GM18861 (cell line): Measurements from ENCODE around the gene COX6B2.

Source experiments
- ATAC-seq: cut with Tn5 transposase; IDR thresholded peaks from one replicate; pipeline ENCODE4 v1.9.1; 2021; ENCODE audit not compliant: unreplicated experiment

COX6B2 gene

DNA sequence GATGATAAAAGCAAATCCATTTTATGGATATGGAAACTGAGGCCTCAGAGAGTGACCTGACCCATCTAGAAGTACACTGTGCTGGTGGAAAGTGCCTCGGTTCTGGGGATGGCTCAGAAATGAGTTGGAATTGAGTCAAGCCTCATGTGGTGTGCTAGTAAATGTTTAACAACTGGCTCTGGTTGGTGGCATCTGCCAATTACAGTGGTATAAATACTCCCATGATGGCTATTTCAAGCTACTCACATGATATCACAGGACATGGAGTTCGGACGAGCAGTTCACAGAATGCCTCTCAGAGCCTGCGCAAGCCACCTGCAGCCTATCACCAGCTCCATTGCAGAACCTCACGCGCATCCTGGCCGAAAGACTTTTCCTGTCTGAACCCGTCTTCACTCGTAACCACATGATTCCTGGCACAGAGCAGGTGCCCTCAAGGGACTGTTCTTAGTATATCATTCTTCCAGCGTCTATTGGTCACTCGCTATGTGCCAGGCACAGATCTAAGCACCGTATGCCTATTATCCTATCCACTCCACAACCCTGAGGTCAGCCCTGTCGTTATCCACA lies 38.5 kb downstream of the COX6B2 start:
- no peak for ATAC-seq

DNA sequence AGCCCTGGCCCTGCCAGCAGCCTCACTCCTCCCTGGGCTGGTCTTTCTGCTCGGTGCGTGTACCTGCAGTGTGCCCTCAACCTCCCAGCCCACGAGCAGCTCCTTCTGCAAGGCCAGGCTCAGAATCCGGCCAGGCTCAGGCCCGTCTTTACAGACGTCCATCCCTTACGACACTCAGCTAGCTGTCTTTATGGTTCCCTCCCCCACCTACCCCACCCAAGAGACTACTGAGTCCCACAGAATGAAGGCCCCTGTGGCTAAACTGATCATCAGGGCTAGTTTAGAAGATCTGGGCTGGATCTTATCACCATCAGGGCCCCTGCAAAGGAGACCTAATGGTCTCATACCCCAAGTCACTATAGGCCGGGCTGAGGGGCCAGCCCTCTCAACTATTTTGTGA lies 40.1 kb downstream of the COX6B2 start:
- ATAC-seq, result no peak

DNA sequence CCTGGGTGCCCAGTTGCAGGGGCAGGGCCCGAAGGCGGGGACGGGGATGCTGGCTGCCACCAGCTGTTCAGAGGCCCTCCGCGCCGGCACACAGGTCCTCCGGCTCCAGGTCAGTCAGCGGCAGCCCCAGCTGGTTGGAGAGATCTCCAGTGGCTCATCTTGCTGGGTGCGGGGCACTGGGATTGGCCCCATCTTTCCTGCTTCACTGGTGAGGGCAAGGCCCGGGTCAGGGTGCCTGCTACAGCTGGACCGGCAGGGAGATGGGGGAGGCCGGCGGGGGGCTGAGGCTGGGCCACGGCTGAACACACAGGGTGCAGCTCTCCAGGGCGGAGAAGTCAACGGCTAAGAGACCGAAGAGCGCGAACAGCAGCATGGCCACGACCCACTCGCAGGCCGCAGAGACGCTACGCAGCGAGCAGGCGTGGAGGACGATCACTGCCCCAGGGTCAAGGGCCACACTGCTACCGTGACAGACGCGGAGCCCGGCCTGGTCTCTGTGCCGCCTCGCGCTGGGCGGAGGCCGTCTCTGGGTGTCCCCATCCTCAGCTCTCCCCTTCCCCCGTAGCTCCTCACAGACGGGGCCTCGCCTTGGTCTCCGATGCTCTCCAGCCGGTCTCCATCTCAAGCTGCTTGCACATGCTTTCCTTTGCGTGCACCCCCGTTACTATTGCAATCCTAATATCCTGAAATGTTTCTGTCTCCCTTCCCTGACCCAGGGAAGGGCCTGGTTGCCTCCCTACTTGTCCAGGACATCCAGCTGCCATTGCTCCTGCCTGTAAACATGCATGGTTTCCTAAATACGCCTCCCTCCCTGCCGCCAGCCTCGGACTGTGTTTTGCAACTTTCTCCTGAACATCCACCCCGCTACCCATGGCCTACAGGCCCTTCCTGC lies 41.7 kb downstream of the COX6B2 start:
- ATAC-seq, result no peak

DNA sequence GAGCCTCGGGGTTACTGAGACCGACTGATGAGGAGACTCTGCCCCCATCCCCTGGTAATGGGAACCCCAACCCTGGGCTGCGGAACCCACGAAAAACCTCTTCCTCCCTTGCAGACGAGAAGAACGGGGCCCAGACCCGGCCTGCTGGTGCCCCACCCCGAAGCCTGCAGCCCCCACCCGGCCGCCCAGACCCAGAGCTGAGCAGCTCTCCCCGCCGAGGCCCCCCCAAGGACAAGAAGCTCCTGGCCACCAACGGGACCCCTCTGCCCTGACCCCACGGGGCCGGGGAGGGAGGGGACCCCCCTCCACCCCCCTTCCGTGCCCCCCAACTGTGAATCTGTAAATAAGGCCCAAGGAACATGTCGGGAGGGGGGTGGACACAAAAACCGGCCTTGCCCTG lies 42.7 kb downstream of the COX6B2 start:
- ATAC-seq, result no peak

DNA sequence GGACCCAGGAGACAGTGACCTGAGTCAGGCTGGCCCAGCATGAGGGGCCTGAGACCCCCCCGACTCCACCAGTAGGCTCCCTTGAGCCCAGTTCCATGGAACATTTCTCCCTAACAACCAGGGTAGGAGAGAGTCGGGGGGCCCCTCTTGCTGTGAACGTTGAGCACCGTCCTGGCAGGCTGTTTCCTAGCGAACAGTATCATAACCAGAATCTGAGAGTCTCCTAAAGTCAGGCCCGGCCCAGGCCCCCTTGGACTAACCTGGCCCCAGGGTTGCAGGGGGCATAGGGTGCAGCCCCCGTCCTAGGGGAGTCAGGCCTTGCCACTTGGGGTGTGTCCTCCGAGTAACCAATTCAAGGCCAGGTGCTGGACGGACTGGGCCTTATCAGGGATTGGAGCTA lies 43.1 kb downstream of the COX6B2 start:
- no peak for ATAC-seq

DNA sequence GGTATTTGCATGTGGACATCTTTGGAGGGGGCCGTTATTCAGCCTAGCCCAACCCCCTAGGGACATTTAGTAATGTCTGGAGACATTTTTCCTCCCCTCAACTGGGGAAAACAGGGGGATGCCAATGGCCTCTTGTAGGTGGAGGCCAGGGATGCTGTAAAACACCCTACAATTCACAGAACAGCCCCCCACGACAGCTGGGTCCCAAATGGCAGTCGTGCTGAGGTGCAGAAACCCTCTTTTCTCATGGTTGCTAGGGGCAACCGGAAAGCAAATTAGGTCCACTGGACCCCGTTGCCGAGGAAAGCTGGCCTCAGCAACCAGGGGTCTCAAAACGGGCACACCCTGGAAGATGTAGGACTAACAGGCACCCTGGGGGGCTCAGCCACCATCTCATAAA lies 44.0 kb downstream of the COX6B2 start:
- ATAC-seq, result no peak

DNA sequence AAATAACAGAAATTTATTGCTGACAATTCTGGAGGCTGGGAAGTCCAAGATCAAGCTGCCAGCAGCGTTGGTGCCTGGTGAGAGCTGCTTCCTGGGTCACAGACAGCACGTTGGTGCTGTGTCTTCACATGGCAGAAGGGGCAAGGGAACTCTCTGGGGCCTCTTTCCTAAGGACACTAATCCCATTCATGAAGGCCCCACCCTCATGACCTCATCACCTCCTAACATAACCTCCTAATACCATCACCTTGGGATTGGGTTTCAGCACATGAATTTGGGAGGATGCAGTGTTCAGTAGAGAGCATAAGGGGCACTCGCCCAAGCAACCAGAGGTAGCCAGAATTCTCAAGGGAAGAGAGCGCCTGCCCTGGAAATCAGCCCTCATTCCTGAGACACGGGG lies 45.1 kb downstream of the COX6B2 start:
- no peak for ATAC-seq

DNA sequence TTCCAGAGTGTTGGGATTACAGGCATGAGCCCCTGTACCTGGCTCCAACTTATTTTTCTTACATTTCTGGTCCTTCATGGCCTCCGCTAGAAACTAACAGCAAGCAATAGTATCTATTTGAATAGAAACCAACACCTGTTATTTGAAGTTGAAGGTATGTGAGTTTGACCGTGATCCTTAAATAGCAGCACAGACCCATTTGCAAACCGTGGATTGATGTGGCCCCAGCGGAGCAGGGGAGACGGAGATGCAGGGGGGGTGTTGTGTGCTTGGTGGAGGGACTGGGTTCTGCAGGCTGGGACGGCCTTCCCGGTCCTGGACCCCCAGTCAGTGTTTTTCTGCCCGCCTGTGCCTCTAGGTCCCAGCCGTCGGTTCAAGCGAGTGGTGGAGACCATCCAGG lies 46.2 kb downstream of the COX6B2 start:
- no peak for ATAC-seq

DNA sequence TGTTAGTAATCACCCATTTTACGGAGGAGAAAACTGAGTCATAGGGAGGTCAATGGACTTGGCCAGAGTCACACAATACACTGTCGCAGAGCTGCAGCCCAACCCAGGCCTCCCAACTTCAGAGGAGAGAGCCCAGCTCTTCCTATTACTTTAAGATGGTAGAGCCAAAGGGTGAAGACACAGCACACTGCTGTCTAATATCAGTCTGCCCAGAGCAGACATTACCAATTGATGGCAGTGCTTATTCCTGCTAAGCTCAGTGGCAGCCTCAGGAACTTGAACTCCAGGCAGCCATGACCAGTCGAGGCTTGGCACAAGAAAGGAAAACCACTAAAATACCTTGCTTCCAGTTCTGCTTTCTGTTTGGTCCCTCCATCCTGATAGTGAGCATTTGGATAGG lies 47.8 kb downstream of the COX6B2 start:
- ATAC-seq, result no peak

DNA sequence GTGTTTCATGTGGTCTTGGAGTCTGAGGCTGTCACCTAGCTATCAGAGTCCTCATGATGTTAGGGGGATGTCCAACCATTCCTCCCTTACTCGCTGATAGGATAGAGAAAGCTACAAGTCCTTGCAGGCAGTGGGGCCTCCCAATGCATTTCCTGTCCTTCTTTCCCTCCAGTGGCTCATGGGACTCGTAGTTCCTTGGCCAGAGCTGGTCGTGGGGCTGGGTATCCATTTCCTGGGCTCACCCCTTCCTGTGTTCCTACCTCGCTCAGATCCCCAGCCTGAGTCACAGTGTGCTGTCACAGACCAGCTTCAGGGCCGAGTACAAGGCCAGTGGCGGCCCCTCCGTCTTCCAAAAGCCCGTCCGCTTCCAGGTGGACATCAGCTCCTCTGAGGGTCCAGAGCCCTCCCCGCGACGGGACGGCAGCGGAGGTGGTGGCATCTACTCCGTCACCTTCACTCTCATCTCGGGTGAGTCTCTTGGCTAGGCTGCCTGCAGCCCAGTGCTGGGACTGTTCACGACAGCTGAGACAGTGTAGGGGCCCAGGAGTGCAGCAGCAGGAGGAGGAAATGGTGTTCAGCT lies 48.4 kb downstream of the COX6B2 start:
- no peak for ATAC-seq

DNA sequence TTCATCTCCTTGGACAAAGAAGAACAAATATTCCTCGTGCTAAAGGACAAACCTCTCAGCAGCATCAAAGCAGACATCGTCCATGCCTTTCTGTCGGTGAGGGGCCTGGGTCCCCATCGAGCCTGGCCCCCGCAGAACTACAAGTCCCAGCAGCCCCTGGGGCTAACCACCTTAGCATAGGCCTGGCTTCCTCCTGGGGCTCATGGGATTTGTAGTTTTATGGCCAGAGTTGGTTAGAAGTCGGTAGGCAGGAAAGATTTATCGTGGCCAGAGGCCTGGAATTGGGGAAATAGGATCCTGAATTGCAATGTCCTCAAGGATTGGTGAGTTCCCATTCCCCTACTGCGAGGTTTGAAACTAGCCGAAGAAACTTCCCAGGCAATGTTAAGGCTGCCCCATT lies 49.0 kb downstream of the COX6B2 start:
- ATAC-seq, result no peak

DNA sequence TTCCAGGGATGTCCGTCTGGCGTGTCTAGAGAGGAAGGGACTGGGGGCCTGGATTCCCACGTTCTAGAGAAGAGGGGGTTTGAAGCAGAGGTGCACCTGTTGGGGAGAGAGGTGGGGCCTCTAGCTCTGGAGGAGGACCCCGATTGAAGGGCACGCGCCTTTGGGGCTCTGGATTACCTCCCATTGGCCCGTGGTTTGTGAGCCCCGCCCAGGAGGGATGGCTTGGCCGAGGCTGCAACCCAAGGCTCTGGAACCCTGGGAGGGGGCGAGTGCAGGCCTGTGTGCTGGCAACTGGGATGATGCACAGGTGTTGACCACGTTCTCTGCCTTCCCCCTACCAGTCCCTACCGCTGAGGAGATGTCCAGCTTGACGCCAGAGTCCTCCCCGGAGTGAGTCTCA lies 49.5 kb downstream of the COX6B2 start:
- no peak for ATAC-seq

DNA sequence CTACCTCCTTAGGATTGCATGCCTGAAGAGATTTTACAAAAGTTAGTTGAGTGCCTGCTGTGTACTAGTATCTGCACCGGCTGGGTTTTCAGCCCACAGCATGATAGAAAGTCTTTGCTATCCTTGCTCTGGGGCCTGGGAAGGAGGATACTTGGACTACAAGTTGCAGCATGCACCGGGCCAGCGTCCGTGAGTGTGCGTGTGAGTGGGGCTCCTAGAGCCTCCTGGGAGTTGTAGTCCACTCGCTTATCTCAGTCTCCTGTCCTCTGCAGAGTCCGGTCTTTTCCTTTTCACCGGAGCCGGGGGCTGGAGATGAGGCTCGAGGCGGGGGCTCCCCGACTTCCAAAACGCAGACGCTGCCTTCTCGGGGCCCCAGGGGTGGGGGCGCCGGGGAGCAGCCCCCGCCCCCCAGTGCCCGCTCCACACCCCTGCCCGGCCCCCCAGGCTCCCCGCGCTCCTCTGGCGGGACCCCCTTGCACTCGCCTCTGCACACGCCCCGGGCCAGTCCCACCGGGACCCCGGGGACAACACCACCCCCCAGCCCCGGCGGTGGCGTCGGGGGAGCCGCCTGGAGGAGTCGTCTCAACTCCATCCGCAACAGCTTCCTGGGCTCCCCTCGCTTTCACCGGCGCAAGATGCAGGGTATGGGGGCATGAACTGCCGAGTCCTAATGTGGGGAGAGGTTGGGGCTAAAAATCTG lies 50.1 kb downstream of the COX6B2 start:
- ATAC-seq, result no peak

DNA sequence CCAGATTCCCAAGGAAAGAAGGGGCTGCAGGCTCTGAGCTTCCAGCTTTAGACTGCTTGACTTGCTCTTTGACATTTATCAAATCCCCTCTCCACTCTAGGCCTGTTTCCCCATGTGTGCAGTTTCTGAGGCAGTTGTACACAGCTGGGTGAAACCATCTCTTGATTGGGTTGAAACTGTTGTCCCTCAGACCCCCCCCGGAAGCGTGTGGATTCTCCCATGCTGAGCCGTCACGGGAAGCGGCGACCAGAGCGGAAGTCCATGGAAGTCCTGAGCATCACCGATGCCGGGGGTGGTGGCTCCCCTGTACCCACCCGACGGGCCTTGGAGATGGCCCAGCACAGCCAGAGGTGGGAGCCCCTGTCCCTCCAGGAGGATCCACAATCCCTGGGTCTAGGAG lies 51.0 kb downstream of the COX6B2 start:
- ATAC-seq, result no peak

DNA sequence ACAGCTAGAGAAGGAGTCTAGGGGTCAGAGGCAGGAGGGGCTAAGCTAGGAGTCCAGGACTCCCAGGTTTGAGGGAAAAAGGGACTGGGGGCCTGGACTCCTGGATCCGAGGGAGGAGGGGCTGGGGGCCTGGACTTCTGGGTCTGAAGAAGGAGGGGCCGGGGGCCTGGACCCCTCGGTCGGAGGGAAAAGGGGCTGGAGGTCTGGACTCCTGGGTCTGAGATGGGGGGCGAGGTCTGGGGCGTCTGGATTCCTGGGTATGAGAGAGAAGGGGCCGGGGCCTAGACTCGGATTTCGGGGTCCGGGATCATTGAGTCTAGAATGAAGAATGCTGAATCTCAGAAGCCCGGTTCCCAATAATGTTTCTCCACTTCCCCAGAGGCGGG lies 52.2 kb downstream of the COX6B2 start:
- ATAC-seq, result no peak

DNA sequence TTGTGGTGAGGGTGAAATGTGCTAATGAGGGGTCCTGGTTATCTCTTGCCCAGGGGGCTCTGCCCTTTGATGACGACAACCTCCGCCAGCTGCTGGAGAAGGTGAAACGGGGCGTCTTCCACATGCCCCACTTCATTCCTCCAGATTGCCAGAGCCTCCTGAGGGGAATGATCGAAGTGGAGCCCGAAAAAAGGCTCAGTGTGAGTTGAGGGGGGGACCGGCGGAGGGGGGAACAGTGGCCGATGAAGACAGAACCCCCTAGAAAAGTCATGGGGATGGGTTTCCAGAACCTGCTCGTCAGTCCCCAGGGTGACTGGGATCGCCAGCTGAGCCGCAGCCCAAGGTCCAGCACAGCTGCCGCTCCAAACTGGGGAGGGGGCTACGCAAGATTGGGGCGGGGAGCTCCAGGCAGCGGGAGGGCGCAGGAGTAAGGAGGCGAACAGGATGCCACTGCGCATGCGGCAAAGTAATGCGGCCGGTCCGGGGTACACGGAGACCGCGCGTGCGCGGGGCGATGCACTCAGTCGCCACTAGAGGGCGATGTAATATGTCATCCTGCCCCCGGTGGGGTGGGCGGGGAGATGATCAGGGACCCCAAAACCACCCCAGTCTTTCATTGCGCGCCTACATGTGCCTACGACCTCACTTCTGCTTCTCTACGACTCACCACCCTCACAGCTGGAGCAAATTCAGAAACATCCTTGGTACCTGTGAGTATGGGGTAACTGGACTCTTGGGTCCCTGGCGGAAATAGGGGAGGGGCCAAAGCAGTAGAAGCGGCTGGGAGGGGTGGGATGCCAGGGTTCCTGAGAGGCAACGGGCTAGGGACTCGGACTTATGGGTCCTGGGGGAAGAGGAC lies 52.8 kb downstream of the COX6B2 start:
- ATAC-seq, result no peak

DNA sequence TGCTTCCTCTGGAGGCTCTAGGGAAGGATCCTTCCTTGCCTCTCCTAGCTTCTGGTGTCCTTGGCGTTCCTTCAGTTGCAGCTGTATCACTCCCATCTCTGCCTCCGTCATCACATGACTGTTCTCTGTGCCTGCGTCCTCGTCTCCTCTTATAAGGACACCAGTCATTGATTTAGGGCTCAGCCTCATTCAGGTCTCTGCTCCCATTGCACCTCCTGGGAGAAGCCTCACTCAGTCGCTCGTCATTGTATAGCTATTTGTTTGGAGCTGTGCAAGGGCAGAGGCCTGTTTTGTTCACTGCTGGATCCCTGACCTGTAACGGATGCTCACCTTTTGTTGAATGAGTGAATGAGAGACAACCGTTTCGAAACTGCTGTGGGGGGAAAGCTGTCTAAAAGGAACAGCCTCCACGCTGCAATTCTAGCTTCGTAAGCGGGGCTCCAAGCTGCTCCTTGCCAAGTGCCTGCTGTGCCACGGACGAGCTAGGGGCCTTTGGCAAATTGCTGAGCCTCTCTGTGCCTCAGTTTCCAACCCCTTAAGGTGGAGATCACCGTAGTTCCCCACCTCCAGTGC lies 53.5 kb downstream of the COX6B2 start:
- ATAC-seq, result no peak

DNA sequence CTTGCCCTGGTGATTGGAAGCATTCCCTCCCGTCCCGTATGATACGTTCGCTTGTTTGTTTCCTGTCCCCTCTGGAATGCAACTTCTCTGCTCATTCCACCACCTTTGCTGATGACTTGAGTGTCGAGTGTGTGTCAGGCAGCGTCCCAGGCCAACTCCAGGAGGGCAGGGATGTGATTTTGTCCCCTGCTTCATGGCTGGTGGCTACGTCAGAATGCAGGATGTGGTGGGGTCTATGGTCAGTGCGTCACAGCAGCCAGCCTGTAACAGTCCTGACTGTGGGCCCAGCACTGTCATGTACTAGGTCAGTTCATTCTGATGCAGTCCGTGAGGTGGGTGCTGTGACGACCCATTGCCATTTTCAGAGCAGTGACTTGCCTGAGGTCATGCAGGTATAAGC lies 54.5 kb downstream of the COX6B2 start:
- ATAC-seq, result no peak
